CD14-positive monocyte (primary cell): ENCODE results near the gene ANGPTL7. TPM values are rescaled to one million over a fixed set of nuclear protein-coding genes. Genes with fewer than 3 reads are reported as not detected.
A peak's percentile ranks its signal among the peaks of the same experiment; 100 is the strongest.

Experiments
- DNase-seq, 3 donors: peaks; one replicate each; pipeline ENCODE4 v3.0.0-alpha.2; 2011 to 2022
- H2AFZ ChIP-seq: 2 replicates; pipeline ENCODE4 v1.6.0; 2012; ENCODE audit warnings: mild to moderate bottlenecking, low read depth, low read length, inconsistent platforms; ENCODE audit not compliant: insufficient read depth, poor library complexity, severe bottlenecking
- H3K27ac ChIP-seq, 2 donors: 1 replicate in 1 of 2; 2 replicates in 1 of 2; pipeline ENCODE4 v1.5.1; 2012 to 2013; ENCODE audit warnings: low read length in 2 of 2, control low read depth in 1 of 2, inconsistent platforms in 1 of 2, low read depth in 1 of 2, mild to moderate bottlenecking in 1 of 2
- H3K27me3 ChIP-seq, 2 donors: one replicate each; pipeline versions ENCODE4 v1.6.0 to v1.6.1; 2011 to 2013; ENCODE audit warnings: low read length in 2 of 2; ENCODE audit not compliant: control insufficient read depth in 2 of 2, insufficient read depth in 2 of 2
- H3K36me3 ChIP-seq, 2 donors: replicated peaks in 1 of 2; 1 replicate in 1 of 2; 2 replicates in 1 of 2; pipeline versions ENCODE4 v1.5.1 to v1.6.1; 2012 to 2013; ENCODE audit warnings: low read length in 2 of 2, control low read depth in 1 of 2, inconsistent platforms in 1 of 2, mild to moderate bottlenecking in 1 of 2; ENCODE audit not compliant: insufficient read depth in 2 of 2, control insufficient read depth in 1 of 2
- H3K4me1 ChIP-seq, 2 donors: 1 replicate in 1 of 2; 2 replicates in 1 of 2; pipeline versions ENCODE4 v1.5.1 to v1.6.1; 2012 to 2013; ENCODE audit warnings: low read length in 2 of 2, control low read depth in 1 of 2, inconsistent platforms in 1 of 2, mild to moderate bottlenecking in 1 of 2, moderate library complexity in 1 of 2; ENCODE audit not compliant: insufficient read depth in 2 of 2, control insufficient read depth in 1 of 2
- H3K4me2 ChIP-seq: replicated peaks from 2 replicates; pipeline ENCODE3; 2012; ENCODE audit warnings: low read length, moderate library complexity, mild to moderate bottlenecking; ENCODE audit not compliant: poor library complexity, severe bottlenecking; ENCODE audit errors: extremely low read depth
- H3K4me3 ChIP-seq, 3 experiments: fragments of 200-600 bp in 1 of 3; sonication (generic) in 1 of 3; replicated peaks in 1 of 3; 1 replicate in 2 of 3; 2 replicates in 1 of 3; pipeline ENCODE4 v1.5.1; 2011 to 2013; ENCODE audit warnings: low read length in 3 of 3, mild to moderate bottlenecking in 3 of 3, control low read depth in 2 of 3, low read depth in 2 of 3, inconsistent platforms in 1 of 3, moderate library complexity in 1 of 3
- H3K79me2 ChIP-seq: 2 replicates; pipeline ENCODE4 v1.6.0; 2012; ENCODE audit warnings: mild to moderate bottlenecking, control low read depth, inconsistent platforms, low read length, moderate library complexity; ENCODE audit not compliant: insufficient read depth
- H3K9ac ChIP-seq: 2 replicates; pipeline ENCODE4 v1.6.0; 2017; ENCODE audit warnings: low read length, mild to moderate bottlenecking; ENCODE audit not compliant: insufficient read depth, poor library complexity, severe bottlenecking
- H3K9me3 ChIP-seq, 2 donors: replicated peaks in 1 of 2; 1 replicate in 1 of 2; 2 replicates in 1 of 2; pipeline versions ENCODE4 v1.5.1 to v1.6.1; 2012 to 2013; ENCODE audit warnings: low read length in 2 of 2, control low read depth in 1 of 2; ENCODE audit not compliant: control insufficient read depth in 1 of 2, insufficient read depth in 1 of 2
- H4K20me1 ChIP-seq: 2 replicates; pipeline ENCODE4 v1.6.0; 2012; ENCODE audit warnings: mild to moderate bottlenecking, low read length, control low read depth, moderate library complexity; ENCODE audit not compliant: insufficient read depth
- H3K27ac Mint-ChIP-seq, 7 donors: one replicate each; pipeline ENCODE4 v1.8.0; 2020; ENCODE audit warnings: mild to moderate bottlenecking in 7 of 7, mixed read lengths in 7 of 7, moderate library complexity in 6 of 7, inconsistent platforms in 2 of 7
- H3K27me3 Mint-ChIP-seq, 3 donors: one replicate each; pipeline ENCODE4 v1.8.0; 2021 to 2022; ENCODE audit warnings: low read depth in 3 of 3, mild to moderate bottlenecking in 3 of 3, mixed read lengths in 3 of 3, moderate library complexity in 3 of 3, inconsistent platforms in 1 of 3
- H3K36me3 Mint-ChIP-seq, 2 donors: one replicate each; pipeline ENCODE4 v1.8.0; 2020; ENCODE audit warnings: mixed read lengths in 2 of 2, inconsistent platforms in 1 of 2, mild to moderate bottlenecking in 1 of 2
- H3K4me1 Mint-ChIP-seq: one replicate; pipeline ENCODE4 v1.8.0; 2020; ENCODE audit warnings: mild to moderate bottlenecking, mixed read lengths
- H3K4me3 Mint-ChIP-seq, 2 donors: one replicate each; pipeline ENCODE4 v1.8.0; 2020; ENCODE audit warnings: mild to moderate bottlenecking in 2 of 2, mixed read lengths in 2 of 2, moderate library complexity in 1 of 2
- H3K9me3 Mint-ChIP-seq, 7 donors: one replicate each; pipeline ENCODE4 v1.8.0; 2020 to 2022; ENCODE audit warnings: mixed read lengths in 7 of 7, mild to moderate bottlenecking in 6 of 7, moderate library complexity in 6 of 7, inconsistent platforms in 2 of 7
- WGBS: methylation state at CpG from one replicate; pipeline ENCODE4 v1.1.5; 2013; ENCODE audit warnings: missing lambda C conversion rate; ENCODE audit not compliant: insufficient coverage; 5-methylcytosine and 5-hydroxymethylcytosine counted together
- intact Hi-C, 2 donors: fragments of 100-400 bp; cut with micrococcal nuclease; formaldehyde crosslinking; loops; one replicate each; pipeline versions ENCODE4 v1.15.0 to v1.15.1; 2023
- polyA minus RNA-seq: library from RNA; depleted of rRNA, polyadenylated mRNA; stranded (reverse); fragments of >200 nt; gene quantifications from 2 replicates; pipeline ENCODE4 v1.2.3, GENCODE V29; 2012
- polyA plus RNA-seq, 3 donors: library from polyadenylated mRNA; depleted of rRNA in 1 of 3; unstranded in 2 of 3; stranded (reverse) in 1 of 3; fragments of 300-500 nt in 2 of 3; fragments of >200 nt in 1 of 3; fragmentation: Illumina TruSeq in 2 of 3; gene quantifications; 1 replicate in 2 of 3; 2 replicates in 1 of 3; pipeline ENCODE4 v1.2.3, GENCODE V29; 2012 to 2021
- total RNA-seq, 12 experiments: library from RNA in 1 of 12; stranded (reverse) in 1 of 12; fragments of 120-200 nt in 1 of 12; gene quantifications; one replicate each; pipeline ENCODE4 v1.2.4 and lab custom pipeline; 2013 to 2026; ENCODE audit warnings: mixed read lengths in 6 of 12, inconsistent platforms in 1 of 12
- TF ChIP-seq, protein P1 (sequence below): fragments of 200-600 bp; IDR thresholded peaks from one replicate; pipeline ENCODE4 v1.8.0; 2022; ENCODE audit warnings: antibody characterized with exemption, mild to moderate bottlenecking

The ANGPTL7 gene, protein sequence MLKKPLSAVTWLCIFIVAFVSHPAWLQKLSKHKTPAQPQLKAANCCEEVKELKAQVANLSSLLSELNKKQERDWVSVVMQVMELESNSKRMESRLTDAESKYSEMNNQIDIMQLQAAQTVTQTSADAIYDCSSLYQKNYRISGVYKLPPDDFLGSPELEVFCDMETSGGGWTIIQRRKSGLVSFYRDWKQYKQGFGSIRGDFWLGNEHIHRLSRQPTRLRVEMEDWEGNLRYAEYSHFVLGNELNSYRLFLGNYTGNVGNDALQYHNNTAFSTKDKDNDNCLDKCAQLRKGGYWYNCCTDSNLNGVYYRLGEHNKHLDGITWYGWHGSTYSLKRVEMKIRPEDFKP
- total RNA-seq (2013) = not detected
- polyA plus RNA-seq = not detected
- not detected in 2 replicates for polyA minus RNA-seq
- total RNA-seq (lab: John Stamatoyannopoulos, UW) = 0 to 0.69 (median 0) reads per million in 11 experiments

GRCh38 chr1:11188858-11189451, at the start of gene ANGPTL7:
Gene ANGPTL7, plus strand, starts transcription at chr1:11189355. Its CDS starts 225 bp downstream, at chr1:11189580.
- no peak within 1 kb of the TSS for H3K9ac ChIP-seq
- H3K27ac ChIP-seq = no peak within 1 kb of the TSS
- H4K20me1 ChIP-seq = no peaks in the 10 kb centered on the region
- TF ChIP-seq, protein P1, sequence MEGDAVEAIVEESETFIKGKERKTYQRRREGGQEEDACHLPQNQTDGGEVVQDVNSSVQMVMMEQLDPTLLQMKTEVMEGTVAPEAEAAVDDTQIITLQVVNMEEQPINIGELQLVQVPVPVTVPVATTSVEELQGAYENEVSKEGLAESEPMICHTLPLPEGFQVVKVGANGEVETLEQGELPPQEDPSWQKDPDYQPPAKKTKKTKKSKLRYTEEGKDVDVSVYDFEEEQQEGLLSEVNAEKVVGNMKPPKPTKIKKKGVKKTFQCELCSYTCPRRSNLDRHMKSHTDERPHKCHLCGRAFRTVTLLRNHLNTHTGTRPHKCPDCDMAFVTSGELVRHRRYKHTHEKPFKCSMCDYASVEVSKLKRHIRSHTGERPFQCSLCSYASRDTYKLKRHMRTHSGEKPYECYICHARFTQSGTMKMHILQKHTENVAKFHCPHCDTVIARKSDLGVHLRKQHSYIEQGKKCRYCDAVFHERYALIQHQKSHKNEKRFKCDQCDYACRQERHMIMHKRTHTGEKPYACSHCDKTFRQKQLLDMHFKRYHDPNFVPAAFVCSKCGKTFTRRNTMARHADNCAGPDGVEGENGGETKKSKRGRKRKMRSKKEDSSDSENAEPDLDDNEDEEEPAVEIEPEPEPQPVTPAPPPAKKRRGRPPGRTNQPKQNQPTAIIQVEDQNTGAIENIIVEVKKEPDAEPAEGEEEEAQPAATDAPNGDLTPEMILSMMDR = no peak
- H3K9me3 ChIP-seq = no peaks in the 10 kb centered on the region
- H3K79me2 ChIP-seq = no peaks in the 10 kb centered on the region
- no peak for DNase-seq
- no peaks in the 10 kb centered on the region for H3K9me3 Mint-ChIP-seq
- intact Hi-C loops = no loop called here
- H3K27me3 ChIP-seq = no peaks in the 10 kb centered on the region
- H2AFZ ChIP-seq = no peak within 1 kb of the TSS
- H3K4me1 ChIP-seq = no peaks in the 10 kb centered on the region
- H3K27me3 Mint-ChIP-seq = no peaks in the 10 kb centered on the region
- no peak within 1 kb of the TSS for H3K4me2 ChIP-seq
- no peaks in the 10 kb centered on the region for H3K4me1 Mint-ChIP-seq
- H3K36me3 ChIP-seq = peaks cover 59 to 100% of the 10 kb centered on the region in 2 donors
- 100% methylated on average over 1 of the region's 8 CpGs for WGBS
- H3K36me3 Mint-ChIP-seq = peaks cover 65 to 90% of the 10 kb centered on the region in 2 donors
- H3K27ac Mint-ChIP-seq = no peak within 1 kb of the TSS
- H3K4me3 ChIP-seq = no peak within 1 kb of the TSS
- H3K4me3 Mint-ChIP-seq = no peak within 1 kb of the TSS

DNA sequence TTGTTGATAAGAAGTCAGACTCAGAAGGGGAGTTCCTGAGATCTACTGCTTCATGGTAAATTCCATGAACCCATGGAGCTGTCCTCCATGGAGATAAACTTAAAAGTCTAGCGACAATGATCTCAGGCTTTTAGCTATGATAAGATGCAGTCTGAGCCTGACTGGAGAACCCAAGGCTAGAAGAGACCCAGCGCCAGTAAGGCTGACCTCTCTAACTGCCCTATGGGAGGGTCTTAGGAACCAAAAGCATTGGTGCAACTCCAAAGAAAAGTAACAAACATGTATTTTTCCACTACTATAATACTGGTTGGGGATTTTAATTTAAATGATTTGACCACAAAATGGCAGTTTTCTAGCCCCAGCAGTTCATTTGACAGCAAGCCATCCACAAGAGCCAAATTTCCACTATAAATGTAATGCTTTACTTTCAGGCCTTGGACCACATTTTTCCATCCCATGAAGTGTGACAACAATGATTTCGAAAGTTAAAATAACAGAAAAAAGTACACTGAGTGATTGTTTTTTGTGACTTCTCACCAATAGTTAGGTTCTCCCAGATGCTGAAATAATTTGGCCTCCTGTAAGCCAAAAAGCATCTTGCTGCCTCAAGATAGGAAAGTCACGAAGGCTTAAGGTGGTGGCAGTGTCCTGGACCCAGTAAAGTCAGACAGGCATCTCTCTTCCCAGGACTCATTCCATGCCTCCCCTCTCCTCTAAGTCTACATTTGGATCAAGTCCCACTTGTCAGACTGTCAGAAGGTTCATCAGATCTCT, 46.4 kb upstream of the ANGPTL7 start:
- no peaks in the 10 kb centered on the region for H3K27me3 Mint-ChIP-seq
- Histone ChIP-seq H3K9me3 (no peaks in the 10 kb centered on the region), H4K20me1 (no peaks in the 10 kb centered on the region), H3K4me1 (no peaks in the 10 kb centered on the region), H2AFZ (no peak overlapping the region), H3K4me3 (no peak overlapping the region), H3K27ac (no peak overlapping the region), H3K27me3 (no peaks in the 10 kb centered on the region), H3K36me3 (peaks cover 77 to 91% of the 10 kb centered on the region in 2 donors), H3K9ac (no peak overlapping the region), H3K4me2 (no peak overlapping the region), H3K79me2 (no peaks in the 10 kb centered on the region)
- H3K4me1 Mint-ChIP-seq = no peaks in the 10 kb centered on the region
- no peak for DNase-seq
- WGBS = 100% methylated on average over 1 of the region's 4 CpGs
- peak overlapping the region in 1 of 7 donors; percentile 40 for H3K27ac Mint-ChIP-seq
- peaks cover 74 to 87% of the 10 kb centered on the region in 2 donors for H3K36me3 Mint-ChIP-seq
- no peak overlapping the region for H3K4me3 Mint-ChIP-seq
- H3K9me3 Mint-ChIP-seq = no peaks in the 10 kb centered on the region
- intact Hi-C loops = no loop called here
- TF ChIP-seq, protein P1 = no peak
